A673 (cell line): ENCODE results near the gene ZFYVE28. TPM values are rescaled to one million over a fixed set of nuclear protein-coding genes. Genes with fewer than 3 reads are reported as not detected.

Experiments used
- BruUV-seq: library from RNA; stranded (reverse); fragments of 400-500 nt; replicated peaks from 2 replicates; lab custom pipeline; 2021; lab: Mats Ljungman, UMichigan
- CTCF ChIA-PET: fragments of 300-600 bp; sonication (Branson Sonifier 250); formaldehyde crosslinking; loops from one replicate; lab custom pipeline; 2022; ENCODE audit warnings: antibody characterized with exemption; lab: Charles Lee
- POLR2A ChIA-PET: fragments of 300-600 bp; sonication (Branson Sonifier 250); formaldehyde crosslinking; loops from one replicate; lab custom pipeline; 2022; ENCODE audit warnings: antibody characterized with exemption; ENCODE audit not compliant: low non-redundant PET; lab: Charles Lee
- DNase-seq: peaks from one replicate; pipeline ENCODE4 v3.0.0-alpha.2; 2015; ENCODE audit warnings: low spot score
- H3K27ac ChIP-seq: fragments of 200-600 bp; sonication (generic); 2 replicates; pipeline ENCODE4 v1.5.1; 2016; ENCODE audit warnings: mixed run types, low read depth, mild to moderate bottlenecking, mixed read lengths, antibody characterized with exemption, low read length; ENCODE audit not compliant: poor library complexity, severe bottlenecking
- H3K27me3 ChIP-seq: fragments of 200-600 bp; sonication (generic); replicated peaks from 2 replicates; pipeline ENCODE4 v1.6.1; 2017; ENCODE audit warnings: mixed run types, low read depth, mild to moderate bottlenecking, mixed read lengths, antibody characterized with exemption, low read length; ENCODE audit not compliant: insufficient read depth, poor library complexity
- H3K36me3 ChIP-seq: fragments of 200-600 bp; sonication (generic); 2 replicates; pipeline ENCODE4 v1.6.1; 2016; ENCODE audit warnings: mixed run types, mild to moderate bottlenecking, mixed read lengths, antibody characterized with exemption, low read length; ENCODE audit not compliant: insufficient read depth, poor library complexity, severe bottlenecking
- H3K4me1 ChIP-seq: fragments of 200-600 bp; sonication (generic); 2 replicates; pipeline ENCODE4 v1.6.1; 2017; ENCODE audit warnings: mixed run types, mild to moderate bottlenecking, mixed read lengths, antibody characterized with exemption, low read length; ENCODE audit not compliant: insufficient read depth, poor library complexity, severe bottlenecking
- H3K4me3 ChIP-seq: fragments of 200-600 bp; sonication (generic); 2 replicates; pipeline ENCODE4 v1.5.1; 2016; ENCODE audit warnings: low read depth, mixed run types, mild to moderate bottlenecking, mixed read lengths, low read length; ENCODE audit not compliant: poor library complexity, severe bottlenecking
- H3K9me3 ChIP-seq: fragments of 200-600 bp; sonication (generic); 2 replicates; pipeline ENCODE4 v1.6.1; 2016; ENCODE audit warnings: mixed run types, low read depth, mild to moderate bottlenecking, mixed read lengths, antibody characterized with exemption, low read length; ENCODE audit not compliant: poor library complexity, severe bottlenecking
- CTCF ChIP-seq: fragments of 300-800, 200-600 bp; sonication (generic); conservative IDR thresholded peaks from 2 replicates; pipeline ENCODE4 v1.5.1; 2017; ENCODE audit warnings: low read depth, mild to moderate bottlenecking, antibody characterized with exemption, low read length, moderate library complexity, mixed read lengths
- EZH2 ChIP-seq: fragments of 200-600 bp; sonication (generic); IDR thresholded peaks from 2 replicates; pipeline ENCODE4 v1.6.1; 2017; ENCODE audit warnings: borderline replicate concordance, low read depth, mild to moderate bottlenecking, mixed read lengths, antibody characterized with exemption, low read length; ENCODE audit not compliant: poor library complexity, severe bottlenecking
- intact Hi-C: fragments of 100-400 bp; cut with micrococcal nuclease; formaldehyde crosslinking; loops from one replicate; pipeline ENCODE4 v1.10.0; 2022; ENCODE audit not compliant: unreplicated experiment
- total RNA-seq: library from RNA; stranded (reverse); gene quantifications from 2 replicates; pipeline ENCODE4 v1.2.3, GENCODE V29; 2021

ZFYVE28 gene
- total RNA-seq, 1 experiment from 2014 or later: 8.6 TPM

GRCh38 chr4:2269206-2269531 is 149.3 kb downstream of the ZFYVE28 start:
- intact Hi-C loops: loop anchor here (10.0 kb wide), 1 partner anchor 146 kb away; the partner anchor contains the start of genes CFAP99 and ZFYVE28
- CTCF ChIA-PET: no interaction called here

GRCh38 chr4:2268357-2269205 is 149.9 kb downstream of the ZFYVE28 start:
- no peaks in the 10 kb centered on the region for H3K27me3 ChIP-seq
- H3K4me3 ChIP-seq: no peak overlapping the region
- no TSS peak for BruUV-seq
- TF ChIP-seq CTCF (no peak), EZH2 (no peak)
- DNase-seq: no peak
- H3K36me3 ChIP-seq: no peaks in the 10 kb centered on the region
- intact Hi-C loops: loop anchor here (10.0 kb wide), 1 partner anchor 146 kb away; the partner anchor contains the start of genes CFAP99 and ZFYVE28
- POLR2A ChIA-PET: no interaction called here
- no peaks in the 10 kb centered on the region for H3K9me3 ChIP-seq
- CTCF ChIA-PET: no interaction called here
- H3K27ac ChIP-seq: no peak overlapping the region
- H3K4me1 ChIP-seq: no peaks in the 10 kb centered on the region

More at GRCh38 chr4:2269206-2269531, 149.3 kb downstream of the ZFYVE28 start:
- Histone ChIP-seq H3K27me3 (no peaks in the 10 kb centered on the region), H3K36me3 (no peaks in the 10 kb centered on the region), H3K9me3 (no peaks in the 10 kb centered on the region), H3K4me1 (no peaks in the 10 kb centered on the region), H3K4me3 (no peak overlapping the region), H3K27ac (no peak overlapping the region)
- no peak for TF ChIP-seq EZH2
- TF ChIP-seq CTCF: no peak
- POLR2A ChIA-PET: no interaction called here
- no TSS peak for BruUV-seq
- no peak for DNase-seq

GRCh38 chr4:2267841-2268240 is 150.6 kb downstream of the ZFYVE28 start:
- no peak for DNase-seq
- BruUV-seq: no TSS peak
- H3K4me1 ChIP-seq: no peaks in the 10 kb centered on the region
- no peak overlapping the region for H3K27ac ChIP-seq
- ChIA-PET CTCF (no interaction called here), POLR2A (no interaction called here)
- intact Hi-C loops: loop anchor here (10.0 kb wide), 1 partner anchor 147 kb away; the partner anchor contains the start of genes CFAP99 and ZFYVE28
- H3K9me3 ChIP-seq: no peaks in the 10 kb centered on the region
- no peak for TF ChIP-seq CTCF
- H3K4me3 ChIP-seq: no peak overlapping the region
- no peaks in the 10 kb centered on the region for H3K36me3 ChIP-seq
- no peaks in the 10 kb centered on the region for H3K27me3 ChIP-seq
